Vagina (tissue), 2 donors: ENCODE data around the gene ZBTB49.

Experiments used
- CTCF ChIP-seq, 3 experiments: fragments of 450-650 bp in 2 of 3; fragments of 200-600 bp in 1 of 3; sonication (generic) in 1 of 3; IDR thresholded peaks; one replicate each; pipeline ENCODE4 v1.5.1; 2017 to 2019; ENCODE audit warnings: antibody characterized with exemption in 3 of 3, mild to moderate bottlenecking in 2 of 3, moderate library complexity in 2 of 3
- POLR2A ChIP-seq, 2 donors: fragments of 450-650 bp; IDR thresholded peaks; one replicate each; pipeline ENCODE4 v1.6.1; 2017; ENCODE audit warnings: antibody characterized with exemption in 2 of 2, mild to moderate bottlenecking in 2 of 2, moderate library complexity in 2 of 2
- POLR2AphosphoS5 ChIP-seq, 2 donors: sonication (generic); formaldehyde crosslinking; IDR thresholded peaks; one replicate each; pipeline ENCODE4 v1.9.0; 2017; ENCODE audit warnings: antibody characterized with exemption in 2 of 2, mild to moderate bottlenecking in 2 of 2, low read depth in 1 of 2; ENCODE audit not compliant: insufficient read depth in 1 of 2

GRCh38 chr4:4323705-4324534 is 33.9 kb downstream of the ZBTB49 start:
- no peak for TF ChIP-seq CTCF (IDR thresholded peaks at IDR 0.05)
- no peak for TF ChIP-seq POLR2AphosphoS5 (IDR thresholded peaks at IDR 0.05; ENCODE audit: insufficient read depth in 1 of 2, low read depth in 1 of 2)
- no peak for TF ChIP-seq POLR2A (IDR thresholded peaks at IDR 0.05)
